Measurements from ENCODE around the gene PEX6. TPM values are rescaled to one million over a fixed set of nuclear protein-coding genes. Genes with fewer than 3 reads are reported as not detected.
"Not testable (repeated sequence)": the region's sequence is repeated elsewhere in the genome, so short reads cannot be mapped to it uniquely, and the experiment has no call there.

Gene PEX6
- total RNA-seq, 1 donor from 2014 or later = 33.3 TPM

DNA sequence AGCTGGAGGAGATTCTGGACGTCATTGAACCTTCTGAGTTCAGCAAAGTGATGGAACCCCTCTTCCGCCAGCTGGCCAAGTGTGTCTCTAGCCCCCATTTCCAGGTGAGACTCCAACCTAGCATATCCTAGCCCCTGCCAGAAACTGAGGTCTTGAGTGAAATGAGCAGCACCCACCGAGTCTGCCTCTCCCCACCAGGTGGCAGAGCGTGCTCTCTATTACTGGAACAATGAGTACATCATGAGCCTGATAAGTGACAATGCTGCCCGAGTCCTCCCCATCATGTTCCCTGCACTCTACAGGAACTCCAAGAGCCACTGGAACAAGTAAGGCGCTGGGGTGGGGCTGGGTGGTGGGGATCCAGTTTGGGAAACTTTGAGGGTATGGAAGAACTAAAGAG is 30.1 kb upstream of the PEX6 start:
- no peaks in the 10 kb centered on the region for H3K9me3 ChIP-seq
- ATAC-seq (no peak), DNase-seq (no peak)
- intact Hi-C loops (cut with DNase I) = no loop called here
- no peak overlapping the region for H3K4me3 ChIP-seq
- H3K36me3 ChIP-seq = peaks cover 66% of the 10 kb centered on the region
- no peak overlapping the region for H3K27ac ChIP-seq
- TF ChIP-seq, protein P1, sequence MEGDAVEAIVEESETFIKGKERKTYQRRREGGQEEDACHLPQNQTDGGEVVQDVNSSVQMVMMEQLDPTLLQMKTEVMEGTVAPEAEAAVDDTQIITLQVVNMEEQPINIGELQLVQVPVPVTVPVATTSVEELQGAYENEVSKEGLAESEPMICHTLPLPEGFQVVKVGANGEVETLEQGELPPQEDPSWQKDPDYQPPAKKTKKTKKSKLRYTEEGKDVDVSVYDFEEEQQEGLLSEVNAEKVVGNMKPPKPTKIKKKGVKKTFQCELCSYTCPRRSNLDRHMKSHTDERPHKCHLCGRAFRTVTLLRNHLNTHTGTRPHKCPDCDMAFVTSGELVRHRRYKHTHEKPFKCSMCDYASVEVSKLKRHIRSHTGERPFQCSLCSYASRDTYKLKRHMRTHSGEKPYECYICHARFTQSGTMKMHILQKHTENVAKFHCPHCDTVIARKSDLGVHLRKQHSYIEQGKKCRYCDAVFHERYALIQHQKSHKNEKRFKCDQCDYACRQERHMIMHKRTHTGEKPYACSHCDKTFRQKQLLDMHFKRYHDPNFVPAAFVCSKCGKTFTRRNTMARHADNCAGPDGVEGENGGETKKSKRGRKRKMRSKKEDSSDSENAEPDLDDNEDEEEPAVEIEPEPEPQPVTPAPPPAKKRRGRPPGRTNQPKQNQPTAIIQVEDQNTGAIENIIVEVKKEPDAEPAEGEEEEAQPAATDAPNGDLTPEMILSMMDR (IDR thresholded peaks at IDR 0.05) = no peak
- H3K4me1 ChIP-seq = peaks cover 11% of the 10 kb centered on the region
- H3K27me3 ChIP-seq (ENCODE audit: low read depth) = no peaks in the 10 kb centered on the region

DNA sequence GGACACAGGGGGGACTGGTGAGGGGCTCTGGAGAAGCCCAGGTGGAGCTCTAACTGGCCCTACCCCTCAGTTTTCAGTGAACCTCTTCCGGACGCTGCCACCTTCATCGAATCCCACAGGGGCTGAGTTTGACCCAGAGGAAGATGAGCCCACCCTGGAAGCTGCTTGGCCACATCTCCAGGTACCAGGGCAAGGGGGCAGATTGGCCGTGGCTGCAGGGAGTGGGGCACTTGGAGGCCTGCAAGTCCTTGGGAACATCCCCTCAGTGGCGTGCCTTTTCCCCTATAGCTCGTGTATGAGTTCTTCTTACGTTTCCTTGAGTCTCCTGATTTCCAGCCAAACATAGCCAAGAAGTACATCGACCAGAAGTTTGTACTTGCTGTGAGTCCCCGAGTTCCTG is 28.1 kb upstream of the PEX6 start:
- Histone ChIP-seq H3K27me3 (ENCODE audit: low read depth) (no peaks in the 10 kb centered on the region), H3K4me3 (no peak overlapping the region), H3K36me3 (peaks cover 64% of the 10 kb centered on the region), H3K4me1 (no peaks in the 10 kb centered on the region), H3K27ac (no peak overlapping the region), H3K9me3 (no peaks in the 10 kb centered on the region)
- no peak for DNase-seq
- ATAC-seq = no peak
- TF ChIP-seq, protein P1 (IDR thresholded peaks at IDR 0.05) = no peak
- intact Hi-C loops (cut with DNase I) = no loop called here

DNA sequence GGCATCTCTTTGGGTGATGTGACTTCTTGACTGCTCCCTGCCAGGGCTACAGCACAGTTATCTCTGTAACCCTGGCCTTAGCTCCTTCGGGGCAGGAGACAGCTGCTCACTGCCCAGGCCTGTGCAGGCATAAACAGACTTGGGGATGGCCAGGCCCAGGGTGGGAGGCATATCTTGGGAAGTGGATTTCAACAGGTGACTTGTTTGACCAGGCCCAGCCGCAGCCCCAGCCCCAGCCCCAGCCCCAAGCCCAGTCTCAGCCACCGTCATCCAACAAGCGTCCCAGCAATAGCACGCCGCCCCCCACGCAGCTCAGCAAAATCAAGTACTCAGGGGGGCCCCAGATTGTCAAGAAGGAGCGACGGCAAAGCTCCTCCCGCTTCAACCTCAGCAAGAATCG is 27.3 kb upstream of the PEX6 start:
- TF ChIP-seq, protein P1 (IDR thresholded peaks at IDR 0.05) = no peak
- no peaks in the 10 kb centered on the region for H3K27me3 ChIP-seq (ENCODE audit: low read depth)
- H3K4me1 ChIP-seq = no peaks in the 10 kb centered on the region
- no peak overlapping the region for H3K4me3 ChIP-seq
- intact Hi-C loops (cut with DNase I) = no loop called here
- no peak overlapping the region for H3K27ac ChIP-seq
- no peak for ATAC-seq
- peaks cover 56% of the 10 kb centered on the region for H3K36me3 ChIP-seq
- DNase-seq = no peak
- no peaks in the 10 kb centered on the region for H3K9me3 ChIP-seq

DNA sequence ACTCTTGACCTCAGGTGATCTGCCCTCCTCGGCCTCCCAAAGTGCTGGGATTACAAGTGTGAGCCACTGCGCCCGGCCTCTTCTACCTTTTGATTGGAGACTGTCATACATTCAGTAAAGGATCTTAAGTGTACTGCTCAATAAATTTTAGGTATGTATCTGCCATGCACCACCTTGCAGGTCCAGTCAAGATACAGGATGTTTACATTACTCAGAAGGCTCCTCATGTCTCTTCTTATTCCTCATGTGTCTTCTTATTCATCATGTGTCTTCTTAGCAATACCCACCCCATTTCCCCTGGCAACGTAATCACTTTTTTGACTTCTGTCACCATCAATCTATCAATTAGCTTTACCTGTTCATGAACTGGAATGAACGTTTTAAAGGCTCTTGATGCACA is 26.9 kb upstream of the PEX6 start:
- intact Hi-C loops (cut with DNase I) = no loop called here

DNA sequence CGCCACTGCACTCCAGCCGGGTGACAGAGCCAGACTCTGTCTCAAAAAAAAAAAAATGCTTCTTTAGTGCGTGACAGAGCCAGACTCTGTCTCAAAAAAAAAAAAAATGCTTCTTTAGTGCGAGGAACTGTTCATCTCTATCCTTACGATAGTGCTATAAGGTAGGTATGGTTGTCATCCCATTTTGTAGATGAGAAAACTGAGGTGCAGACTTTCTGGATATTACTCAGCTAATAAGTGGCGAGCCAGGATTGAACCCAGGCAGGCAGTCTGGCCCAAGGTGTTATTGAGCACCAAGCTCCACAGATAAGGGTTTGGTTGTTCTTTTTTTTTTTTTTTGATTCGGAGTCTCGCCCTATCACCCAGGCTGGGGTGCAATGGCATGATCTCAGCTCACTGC is 22.9 kb upstream of the PEX6 start:
- TF ChIP-seq, protein P1 (IDR thresholded peaks at IDR 0.05) = no peak
- intact Hi-C loops (cut with DNase I) = no loop called here
- ATAC-seq = no peak
- no peaks in the 10 kb centered on the region for H3K9me3 ChIP-seq
- peaks cover 14% of the 10 kb centered on the region for H3K36me3 ChIP-seq
- DNase-seq = no peak
- H3K27ac ChIP-seq = no peak overlapping the region
- H3K27me3 ChIP-seq (ENCODE audit: low read depth) = no peaks in the 10 kb centered on the region
- no peak overlapping the region for H3K4me3 ChIP-seq
- H3K4me1 ChIP-seq = no peaks in the 10 kb centered on the region

More for the DNA sequence above, 26.9 kb upstream of the PEX6 start:
- no peak for ATAC-seq
- no peaks in the 10 kb centered on the region for H3K4me1 ChIP-seq
- no peaks in the 10 kb centered on the region for H3K27me3 ChIP-seq (ENCODE audit: low read depth)
- H3K9me3 ChIP-seq = no peaks in the 10 kb centered on the region
- H3K36me3 ChIP-seq = peaks cover 52% of the 10 kb centered on the region
- H3K27ac ChIP-seq = no peak overlapping the region
- H3K4me3 ChIP-seq = no peak overlapping the region
- no peak for DNase-seq
- TF ChIP-seq, protein P1 (IDR thresholded peaks at IDR 0.05) = no peak

DNA sequence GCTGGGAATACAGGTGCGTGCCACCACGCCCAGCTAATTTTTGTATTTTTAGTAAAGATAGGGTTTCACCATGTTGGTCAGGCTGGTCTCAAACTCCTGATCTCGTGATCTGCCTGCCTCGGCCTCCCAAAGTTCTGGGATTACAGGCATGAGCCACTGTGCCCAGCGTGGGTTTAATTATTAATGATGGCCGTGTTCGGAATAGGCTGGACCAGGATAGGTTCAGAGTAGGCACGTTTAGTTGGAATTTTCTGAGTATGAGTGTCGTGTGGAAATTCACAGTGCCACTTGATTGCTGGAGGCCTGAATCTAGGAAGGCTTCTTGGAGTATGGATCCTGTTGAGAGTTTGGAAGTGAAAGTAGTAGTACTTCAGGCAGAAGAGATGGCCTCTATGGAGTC is 19.2 kb upstream of the PEX6 start:
- ATAC-seq; H3K27me3 ChIP-seq (ENCODE audit: low read depth); H3K4me3 ChIP-seq: not testable (repeated sequence)

More for the DNA sequence above, 19.2 kb upstream of the PEX6 start:
- intact Hi-C loops (cut with DNase I); H3K4me1 ChIP-seq; H3K27ac ChIP-seq; H3K36me3 ChIP-seq; H3K9me3 ChIP-seq; DNase-seq: not testable (repeated sequence)

Data from lower lobe of right lung (tissue), 2 donors.